ENCODE results near the gene PIK3CB.

DNA sequence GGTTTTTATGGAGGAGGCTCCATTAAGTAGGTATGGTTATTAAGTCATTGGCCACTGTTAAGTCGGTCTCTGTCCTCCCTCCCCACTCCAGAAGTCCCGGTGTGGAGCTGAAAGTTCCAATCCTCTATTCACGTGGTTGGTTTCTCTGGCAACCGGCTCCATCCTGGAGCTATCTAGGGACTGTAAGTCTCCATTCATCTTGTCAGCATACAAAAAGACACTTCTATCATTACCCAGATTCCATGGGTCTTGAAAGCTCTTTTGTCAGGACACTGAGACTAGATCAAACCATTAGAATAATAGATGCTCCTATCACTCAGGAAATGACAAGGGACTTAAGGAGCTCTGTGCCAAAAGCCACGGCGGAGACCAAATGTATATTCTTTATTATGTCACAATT lies 110.3 kb downstream of the PIK3CB start:
- no peak for TF ChIP-seq POLR2A (IDR thresholded peaks at IDR 0.05)
- TF ChIP-seq, protein P1, sequence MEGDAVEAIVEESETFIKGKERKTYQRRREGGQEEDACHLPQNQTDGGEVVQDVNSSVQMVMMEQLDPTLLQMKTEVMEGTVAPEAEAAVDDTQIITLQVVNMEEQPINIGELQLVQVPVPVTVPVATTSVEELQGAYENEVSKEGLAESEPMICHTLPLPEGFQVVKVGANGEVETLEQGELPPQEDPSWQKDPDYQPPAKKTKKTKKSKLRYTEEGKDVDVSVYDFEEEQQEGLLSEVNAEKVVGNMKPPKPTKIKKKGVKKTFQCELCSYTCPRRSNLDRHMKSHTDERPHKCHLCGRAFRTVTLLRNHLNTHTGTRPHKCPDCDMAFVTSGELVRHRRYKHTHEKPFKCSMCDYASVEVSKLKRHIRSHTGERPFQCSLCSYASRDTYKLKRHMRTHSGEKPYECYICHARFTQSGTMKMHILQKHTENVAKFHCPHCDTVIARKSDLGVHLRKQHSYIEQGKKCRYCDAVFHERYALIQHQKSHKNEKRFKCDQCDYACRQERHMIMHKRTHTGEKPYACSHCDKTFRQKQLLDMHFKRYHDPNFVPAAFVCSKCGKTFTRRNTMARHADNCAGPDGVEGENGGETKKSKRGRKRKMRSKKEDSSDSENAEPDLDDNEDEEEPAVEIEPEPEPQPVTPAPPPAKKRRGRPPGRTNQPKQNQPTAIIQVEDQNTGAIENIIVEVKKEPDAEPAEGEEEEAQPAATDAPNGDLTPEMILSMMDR (IDR thresholded peaks at IDR 0.05): no peak

All from thyroid gland (tissue), 4 donors.